GM18867 (cell line): ENCODE results near the gene NCSTN.

Source experiments
- ATAC-seq: cut with Tn5 transposase; IDR thresholded peaks from one replicate; pipeline ENCODE4 v1.9.1; 2021; ENCODE audit warnings: mild to moderate bottlenecking, moderate library complexity; ENCODE audit not compliant: unreplicated experiment

NCSTN gene

GRCh38 chr1:160346958-160347357 is 3.8 kb downstream of the NCSTN start:
- ATAC-seq: no peak

- no peak for ATAC-seq
Observed at GRCh38 chr1:160351629-160352028, 8.4 kb downstream of the NCSTN start.

GRCh38 chr1:160352555-160352954 is 9.4 kb downstream of the NCSTN start:
- no peak for ATAC-seq

- no peak for ATAC-seq
Observed at GRCh38 chr1:160353223-160353622, 10.0 kb downstream of the NCSTN start.

GRCh38 chr1:160354388-160354985 is 11.3 kb downstream of the NCSTN start:
- ATAC-seq: no peak

- ATAC-seq: no peak
Observed at GRCh38 chr1:160357286-160358002, 14.3 kb downstream of the NCSTN start.

GRCh38 chr1:160358073-160358472 is 14.9 kb downstream of the NCSTN start:
- ATAC-seq: no peak

- ATAC-seq: no peak
Observed at GRCh38 chr1:160359559-160360226, 16.5 kb downstream of the NCSTN start.

GRCh38 chr1:160360227-160360695 is 17.1 kb downstream of the NCSTN start:
- no peak for ATAC-seq

GRCh38 chr1:160361199-160361598 is 18.0 kb downstream of the NCSTN start:
- no peak for ATAC-seq

GRCh38 chr1:160361814-160362167 is 18.6 kb downstream of the NCSTN start:
- ATAC-seq: no peak

GRCh38 chr1:160362168-160362957 is 19.2 kb downstream of the NCSTN start:
- ATAC-seq: no peak

- no peak for ATAC-seq
Observed at GRCh38 chr1:160363010-160363409, 19.8 kb downstream of the NCSTN start.

GRCh38 chr1:160363951-160364735 is 21.0 kb downstream of the NCSTN start:
- no peak for ATAC-seq

GRCh38 chr1:160365325-160365724 is 22.1 kb downstream of the NCSTN start:
- ATAC-seq: no peak

GRCh38 chr1:160366731-160367515 is 23.7 kb downstream of the NCSTN start, which contains the start of gene NHLH1:
Gene NHLH1 (plus strand): TSS chr1:160367071. CDS start chr1:160370732, 3,661 bp downstream.
- ATAC-seq: no peak

GRCh38 chr1:160367516-160367900 is 24.3 kb downstream of the NCSTN start:
- ATAC-seq: no peak

- no peak for ATAC-seq
Observed at GRCh38 chr1:160367934-160368923, 25.0 kb downstream of the NCSTN start.
